Measurements from ENCODE around the gene MAPRE2.

Gene MAPRE2

GRCh38 chr18:35086704-35087103, 45.5 kb downstream of the MAPRE2 start:
- no peak overlapping the region for H3K4me3 ChIP-seq (replicated peaks in 1 of 2; ENCODE audit: low read depth in 2 of 2, low read length in 2 of 2)
- DNase-seq (ENCODE audit: low read depth in 2 of 2) = no peak
- no peak for TF ChIP-seq CTCF (IDR thresholded peaks at IDR 0.05; ENCODE audit: low read depth, low read length)

- no peak overlapping the region for H3K4me3 ChIP-seq (replicated peaks in 1 of 2; ENCODE audit: low read depth in 2 of 2, low read length in 2 of 2)
- TF ChIP-seq CTCF (IDR thresholded peaks at IDR 0.05; ENCODE audit: low read depth, low read length) = no peak
- no peak for DNase-seq (ENCODE audit: low read depth in 2 of 2)
Observed at GRCh38 chr18:35087726-35088125, 46.5 kb downstream of the MAPRE2 start.

- no peak for DNase-seq (ENCODE audit: low read depth in 2 of 2)
- TF ChIP-seq CTCF (IDR thresholded peaks at IDR 0.05; ENCODE audit: low read depth, low read length) = no peak
- no peak overlapping the region for H3K4me3 ChIP-seq (replicated peaks in 1 of 2; ENCODE audit: low read depth in 2 of 2, low read length in 2 of 2)
Observed at GRCh38 chr18:35088921-35089320, 47.7 kb downstream of the MAPRE2 start.

GRCh38 chr18:35089382-35089781, 48.2 kb downstream of the MAPRE2 start:
- DNase-seq (ENCODE audit: low read depth in 2 of 2) = peak in 1 of 2 donors; percentile 44
- no peak for TF ChIP-seq CTCF (IDR thresholded peaks at IDR 0.05; ENCODE audit: low read depth, low read length)

GRCh38 chr18:35089891-35090550, 48.8 kb downstream of the MAPRE2 start:
- H3K4me3 ChIP-seq (replicated peaks in 1 of 2; ENCODE audit: low read depth in 2 of 2, low read length in 2 of 2) = no peak overlapping the region
- no peak for TF ChIP-seq CTCF (IDR thresholded peaks at IDR 0.05; ENCODE audit: low read depth, low read length)
- no peak for DNase-seq (ENCODE audit: low read depth in 2 of 2)

More at GRCh38 chr18:35089382-35089781, 48.2 kb downstream of the MAPRE2 start:
- H3K4me3 ChIP-seq (replicated peaks in 1 of 2; ENCODE audit: low read depth in 2 of 2, low read length in 2 of 2) = no peak overlapping the region

GRCh38 chr18:35091841-35092240, 50.6 kb downstream of the MAPRE2 start:
- H3K4me3 ChIP-seq (replicated peaks in 1 of 2; ENCODE audit: low read depth in 2 of 2, low read length in 2 of 2) = no peak overlapping the region
- peak; percentile 18 to 62 for DNase-seq (ENCODE audit: low read depth in 2 of 2)
- TF ChIP-seq CTCF (IDR thresholded peaks at IDR 0.05; ENCODE audit: low read depth, low read length) = no peak

All from cardiac fibroblast (primary cell).